ENCODE results near the gene PRM3.

DNA sequence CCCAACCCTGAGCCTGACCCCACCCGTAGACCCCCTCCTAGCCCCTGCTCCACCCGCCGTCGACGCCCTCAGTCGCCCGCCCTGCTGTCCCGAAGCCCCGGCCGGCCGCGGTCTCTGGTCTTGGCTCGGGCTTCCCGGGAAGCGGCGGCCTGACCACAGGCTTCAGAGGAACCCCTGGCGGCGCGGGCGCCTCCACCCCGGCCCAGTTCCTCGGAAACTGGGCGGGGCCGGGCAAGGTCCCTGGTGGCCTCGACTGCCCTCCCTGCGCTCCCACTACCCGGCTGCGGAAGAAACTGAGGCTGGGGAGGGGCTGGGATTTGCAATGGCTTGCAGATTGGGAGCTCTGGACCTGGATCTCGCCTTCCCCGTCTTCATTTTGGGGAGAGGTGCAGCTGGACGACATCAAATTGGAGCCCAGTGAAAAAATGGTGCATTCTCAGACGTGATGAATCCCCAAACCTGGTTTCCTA, 16.7 kb downstream of the PRM3 start:
- TF ChIP-seq, protein P1, sequence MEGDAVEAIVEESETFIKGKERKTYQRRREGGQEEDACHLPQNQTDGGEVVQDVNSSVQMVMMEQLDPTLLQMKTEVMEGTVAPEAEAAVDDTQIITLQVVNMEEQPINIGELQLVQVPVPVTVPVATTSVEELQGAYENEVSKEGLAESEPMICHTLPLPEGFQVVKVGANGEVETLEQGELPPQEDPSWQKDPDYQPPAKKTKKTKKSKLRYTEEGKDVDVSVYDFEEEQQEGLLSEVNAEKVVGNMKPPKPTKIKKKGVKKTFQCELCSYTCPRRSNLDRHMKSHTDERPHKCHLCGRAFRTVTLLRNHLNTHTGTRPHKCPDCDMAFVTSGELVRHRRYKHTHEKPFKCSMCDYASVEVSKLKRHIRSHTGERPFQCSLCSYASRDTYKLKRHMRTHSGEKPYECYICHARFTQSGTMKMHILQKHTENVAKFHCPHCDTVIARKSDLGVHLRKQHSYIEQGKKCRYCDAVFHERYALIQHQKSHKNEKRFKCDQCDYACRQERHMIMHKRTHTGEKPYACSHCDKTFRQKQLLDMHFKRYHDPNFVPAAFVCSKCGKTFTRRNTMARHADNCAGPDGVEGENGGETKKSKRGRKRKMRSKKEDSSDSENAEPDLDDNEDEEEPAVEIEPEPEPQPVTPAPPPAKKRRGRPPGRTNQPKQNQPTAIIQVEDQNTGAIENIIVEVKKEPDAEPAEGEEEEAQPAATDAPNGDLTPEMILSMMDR (IDR thresholded peaks at IDR 0.05), result no peak
- no peak for TF ChIP-seq POLR2A (IDR thresholded peaks at IDR 0.05)

All from sigmoid colon (tissue), 3 donors.